A172 (cell line): Measurements from ENCODE around the gene ARL5C. TPM values are rescaled to one million over a fixed set of nuclear protein-coding genes. Genes with fewer than 3 reads are reported as not detected.
"Not testable (repeated sequence)": the region's sequence is repeated elsewhere in the genome, so short reads cannot be mapped to it uniquely, and the experiment has no call there.

Experiments
- DNase-seq: peaks from one replicate; pipeline ENCODE4 v3.0.0-alpha.2; 2015; ENCODE audit warnings: low spot score
- total RNA-seq: library from RNA; depleted of rRNA; stranded (reverse); fragments of >200 nt; shearing (Covaris generic); gene quantifications from 2 replicates; pipeline ENCODE4 v1.2.3, GENCODE V29; 2014

Gene ARL5C
- total RNA-seq, 1 experiment from 2014 or later: not detected

DNA sequence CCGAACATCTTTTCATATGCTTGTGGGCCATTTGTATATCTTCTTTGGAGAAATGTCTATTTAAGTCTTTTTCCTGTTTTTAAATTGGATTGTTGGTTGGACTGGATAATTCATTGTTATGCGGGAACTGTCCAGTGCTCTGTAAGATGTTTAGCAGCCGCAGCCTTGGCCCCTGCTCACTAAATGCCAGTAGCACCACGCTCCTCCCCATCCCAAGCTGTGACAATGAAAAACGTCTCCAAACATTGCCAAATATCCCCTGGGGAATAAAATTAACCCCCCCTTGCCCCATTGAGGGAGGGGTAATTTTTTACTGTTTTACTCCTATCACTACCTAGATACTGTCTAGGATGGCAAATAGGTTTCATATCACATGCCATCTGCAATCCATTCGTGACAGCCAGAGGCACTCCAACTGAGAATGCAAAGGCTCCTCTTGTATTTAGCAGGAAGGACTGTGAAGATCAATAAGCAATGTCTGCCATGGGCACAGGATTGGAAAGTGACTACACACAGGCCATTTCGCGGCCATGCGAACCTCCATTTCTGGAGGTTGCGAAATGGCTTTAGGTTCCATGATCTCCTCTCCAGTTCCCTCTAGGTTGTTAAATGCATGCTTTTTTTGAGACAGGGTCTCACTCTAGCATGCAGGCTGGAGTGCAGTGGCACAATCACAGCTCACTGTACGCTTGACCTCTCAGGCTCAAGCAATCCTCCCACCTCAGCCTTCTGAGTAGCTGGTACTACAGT lies 23.9 kb downstream of the ARL5C start:
- DNase-seq: no peak

- no peak for DNase-seq
These were observed 24.7 kb downstream of the ARL5C start for GRCh38 chr17:39141294-39141693.

DNA sequence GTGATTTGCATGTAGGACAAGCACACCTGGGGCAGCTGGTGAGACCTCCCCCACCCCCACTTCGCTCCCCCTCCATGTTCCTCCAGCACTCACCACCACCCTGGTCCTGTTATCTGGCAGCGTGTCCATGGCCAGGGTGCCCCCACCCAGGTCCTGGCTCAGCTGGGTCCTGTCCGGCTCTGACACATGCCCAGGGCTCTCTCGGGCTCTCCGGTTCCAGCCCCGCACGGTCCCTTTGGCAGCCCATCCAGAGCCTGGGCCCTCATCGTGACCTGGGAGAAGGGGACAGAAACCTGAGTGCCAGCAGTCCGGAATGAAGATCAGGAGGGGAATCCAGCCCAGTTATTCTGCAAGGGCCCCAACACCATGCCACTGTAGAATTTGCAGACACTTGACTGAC lies 26.4 kb downstream of the ARL5C start:
- no peak for DNase-seq

GRCh38 chr17:39139161-39139511 lies 26.8 kb downstream of the ARL5C start:
- peak; percentile 99 for DNase-seq

- peak; percentile 38 for DNase-seq
These were observed 27.4 kb downstream of the ARL5C start for GRCh38 chr17:39138431-39139160.

- peak; percentile 83 for DNase-seq
These were observed 31.1 kb downstream of the ARL5C start for GRCh38 chr17:39134878-39135277.

- DNase-seq: peak; percentile 80
These were observed 33.8 kb downstream of the ARL5C start for GRCh38 chr17:39132192-39132610.

DNA sequence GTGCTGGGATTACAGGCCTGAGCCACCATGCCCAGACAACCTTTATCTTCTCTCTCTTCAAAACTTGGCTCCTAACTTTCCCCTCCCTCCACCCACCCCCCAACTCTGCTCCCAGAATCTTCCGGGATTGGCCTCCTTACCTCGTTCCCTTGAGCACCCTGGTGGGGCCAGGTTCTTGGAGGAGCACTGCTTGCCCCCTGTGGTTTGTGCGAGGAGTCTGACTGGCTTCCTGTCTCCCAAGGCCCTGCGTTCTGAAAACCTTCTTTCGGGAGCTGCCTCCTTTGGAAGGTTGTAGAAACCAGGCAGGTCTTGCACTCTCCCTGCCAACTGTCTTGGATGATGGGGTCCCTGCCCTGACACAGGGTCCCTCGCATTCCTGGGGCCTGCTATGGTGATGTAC lies 34.3 kb downstream of the ARL5C start:
- no peak for DNase-seq

GRCh38 chr17:39130205-39130604 lies 35.8 kb downstream of the ARL5C start:
- no peak for DNase-seq

- DNase-seq: not testable (repeated sequence)
These were observed 36.4 kb downstream of the ARL5C start for GRCh38 chr17:39129544-39129943.

- DNase-seq: no peak
These were observed 39.5 kb downstream of the ARL5C start for GRCh38 chr17:39126436-39126835.

GRCh38 chr17:39125143-39125875 lies 40.7 kb downstream of the ARL5C start:
- no peak for DNase-seq

- peak; percentile 67 for DNase-seq
These were observed 42.3 kb downstream of the ARL5C start for GRCh38 chr17:39123627-39124026.

DNA sequence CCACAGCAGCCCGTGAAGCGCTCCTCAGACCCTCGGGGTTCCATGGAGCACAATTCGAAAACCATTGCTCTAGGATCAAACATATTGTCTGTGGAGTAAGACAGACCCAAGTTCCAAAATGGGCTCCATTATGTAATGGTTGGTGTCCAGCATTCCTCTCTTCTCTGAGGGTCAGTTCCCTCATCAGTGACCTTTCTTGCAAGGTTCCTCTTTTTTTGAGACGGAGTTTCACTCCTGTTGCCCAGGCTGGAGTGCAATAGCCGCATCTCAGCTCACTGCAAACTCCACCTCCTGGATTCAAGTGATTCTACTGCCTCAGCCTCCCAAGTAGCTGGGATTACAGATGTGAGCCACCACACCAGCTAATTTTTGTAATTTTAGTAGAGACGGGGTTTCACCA lies 43.0 kb downstream of the ARL5C start:
- DNase-seq: no peak

DNA sequence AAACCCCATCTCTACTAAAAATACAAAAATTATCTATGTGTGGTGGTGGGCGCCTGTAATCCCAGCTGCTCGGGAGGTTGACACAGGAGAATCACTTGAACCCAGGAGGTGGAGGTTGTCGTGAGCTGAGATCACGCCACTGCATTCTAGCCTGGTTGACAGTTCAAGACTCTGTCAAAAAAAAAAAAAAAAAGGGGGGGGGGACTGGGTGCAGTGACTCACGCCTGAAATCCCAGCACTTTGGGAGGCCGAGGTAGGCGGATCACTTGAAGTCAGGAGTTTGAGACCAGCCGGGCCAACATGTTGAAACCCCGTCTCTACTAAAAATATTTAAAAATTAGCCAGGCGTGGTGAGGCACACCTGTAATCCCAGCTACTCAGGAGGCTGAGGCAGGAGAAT lies 44.0 kb downstream of the ARL5C start:
- DNase-seq: not testable (repeated sequence)

DNA sequence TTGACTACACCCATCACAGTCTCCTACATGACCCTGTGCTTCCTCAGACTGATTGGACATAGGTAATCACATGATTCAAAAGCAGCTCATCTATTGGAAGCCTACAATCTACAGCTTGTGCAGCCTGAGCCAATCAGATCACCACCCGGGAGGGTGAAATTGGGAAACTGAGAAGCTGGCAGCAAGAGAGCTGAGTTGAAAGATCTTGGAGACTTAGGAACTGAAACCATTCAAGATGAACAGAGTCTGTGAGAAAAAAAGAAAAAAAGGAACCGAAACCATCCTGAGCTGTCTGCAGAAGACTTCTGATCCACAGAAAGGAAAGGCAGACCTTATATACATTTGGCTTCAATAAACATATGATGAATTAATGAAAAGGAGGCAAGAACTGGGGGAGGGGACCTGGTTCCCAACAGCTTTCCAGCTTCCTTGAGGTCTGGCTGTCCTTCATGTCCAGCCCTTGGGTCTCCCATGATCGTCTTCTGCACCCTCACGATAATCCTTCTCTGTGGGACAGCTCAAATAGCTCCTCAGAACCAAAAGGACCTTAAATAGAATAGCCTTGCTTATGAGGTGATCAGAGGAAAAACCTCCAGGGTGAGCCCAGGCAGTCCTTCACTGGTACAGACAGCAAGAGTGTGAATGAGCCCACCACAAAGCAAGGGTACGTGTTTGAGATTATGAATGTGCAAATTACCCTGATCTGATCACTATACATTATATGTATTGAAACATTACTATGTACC lies 47.1 kb downstream of the ARL5C start:
- DNase-seq: no peak

GRCh38 chr17:39116224-39116623 lies 49.7 kb downstream of the ARL5C start:
- DNase-seq: no peak

DNA sequence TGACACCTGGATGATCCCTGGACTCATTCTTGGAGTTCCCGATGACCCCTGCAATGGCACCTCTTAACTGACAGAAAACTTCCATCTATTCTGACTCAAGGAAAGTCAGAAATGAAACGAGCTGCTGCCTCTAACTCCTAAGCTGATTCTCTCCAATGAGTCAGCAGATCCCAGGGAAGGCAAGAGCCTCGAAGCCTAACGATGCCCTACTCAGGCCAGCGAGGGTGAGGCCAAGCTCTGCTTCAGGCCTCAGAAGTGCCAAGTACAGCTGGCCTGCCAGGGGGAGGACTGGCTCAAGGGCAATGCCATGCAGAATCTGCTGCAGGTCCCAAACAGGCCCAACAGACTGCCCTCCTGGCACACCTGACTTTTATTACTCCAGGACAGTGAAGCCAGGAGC lies 50.8 kb downstream of the ARL5C start:
- peak; percentile 33 for DNase-seq

- DNase-seq: no peak
These were observed 51.2 kb downstream of the ARL5C start for GRCh38 chr17:39114723-39115122.

GRCh38 chr17:39113871-39114270 lies 52.1 kb downstream of the ARL5C start:
- no peak for DNase-seq

GRCh38 chr17:39110435-39111136 lies 55.4 kb downstream of the ARL5C start:
- peak; percentile 43 for DNase-seq
